Fibroblast of the aortic adventitia (primary cell): ENCODE measurements around the gene EIF4A3. TPM values are rescaled to one million over a fixed set of nuclear protein-coding genes. Genes with fewer than 3 reads are reported as not detected.

ENCODE experiments used
- DNase-seq: peaks from one replicate; pipeline ENCODE4 v3.0.0-alpha.2; 2010; ENCODE audit warnings: low read depth
- H3K4me3 ChIP-seq: 2 replicates; pipeline ENCODE4 v1.5.1; 2011; ENCODE audit warnings: low read depth, mild to moderate bottlenecking, control low read depth, low read length, moderate library complexity
- CTCF ChIP-seq: IDR thresholded peaks from 2 replicates; pipeline ENCODE4 v1.5.1; 2011; ENCODE audit warnings: mild to moderate bottlenecking, low read length, control low read depth, inconsistent platforms; ENCODE audit not compliant: insufficient read depth
- total RNA-seq: library from RNA; depleted of rRNA; stranded (reverse); fragments of >200 nt; gene quantifications from 2 replicates; pipeline ENCODE4 v1.2.3, GENCODE V29; 2012; ENCODE audit warnings: low replicate concordance

Gene EIF4A3
- total RNA-seq, 1 donor, result 85.9 TPM

GRCh38 chr17:80103449-80104085, 43.4 kb downstream of the EIF4A3 start:
- no peak for TF ChIP-seq CTCF
- DNase-seq, result no peak
- H3K4me3 ChIP-seq, result no peak overlapping the region

GRCh38 chr17:80102664-80103448, 44.1 kb downstream of the EIF4A3 start:
- H3K4me3 ChIP-seq, result peak overlapping the region; percentile 98

DNA sequence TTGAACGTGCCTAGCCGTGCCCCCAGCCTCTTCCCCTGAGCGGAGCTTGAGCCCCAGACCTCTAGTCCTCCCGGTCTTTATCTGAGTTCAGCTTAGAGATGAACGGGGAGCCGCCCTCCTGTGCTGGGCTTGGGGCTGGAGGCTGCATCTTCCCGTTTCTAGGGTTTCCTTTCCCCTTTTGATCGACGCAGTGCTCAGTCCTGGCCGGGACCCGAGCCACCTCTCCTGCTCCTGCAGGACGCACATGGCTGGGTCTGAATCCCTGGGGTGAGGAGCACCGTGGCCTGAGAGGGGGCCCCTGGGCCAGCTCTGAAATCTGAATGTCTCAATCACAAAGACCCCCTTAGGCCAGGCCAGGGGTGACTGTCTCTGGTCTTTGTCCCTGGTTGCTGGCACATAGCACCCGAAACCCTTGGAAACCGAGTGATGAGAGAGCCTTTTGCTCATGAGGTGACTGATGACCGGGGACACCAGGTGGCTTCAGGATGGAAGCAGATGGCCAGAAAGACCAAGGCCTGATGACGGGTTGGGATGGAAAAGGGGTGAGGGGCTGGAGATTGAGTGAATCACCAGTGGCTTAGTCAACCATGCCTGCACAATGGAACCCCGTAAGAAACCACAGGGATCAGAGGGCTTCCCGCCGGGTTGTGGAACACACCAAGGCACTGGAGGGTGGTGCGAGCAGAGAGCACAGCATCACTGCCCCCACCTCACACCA, 44.8 kb downstream of the EIF4A3 start:
- H3K4me3 ChIP-seq, result peak overlapping the region; percentile 98
- peak; percentile 19 for DNase-seq
- no peak for TF ChIP-seq CTCF

More at GRCh38 chr17:80102664-80103448, 44.1 kb downstream of the EIF4A3 start:
- no peak for TF ChIP-seq CTCF
- DNase-seq, result no peak

DNA sequence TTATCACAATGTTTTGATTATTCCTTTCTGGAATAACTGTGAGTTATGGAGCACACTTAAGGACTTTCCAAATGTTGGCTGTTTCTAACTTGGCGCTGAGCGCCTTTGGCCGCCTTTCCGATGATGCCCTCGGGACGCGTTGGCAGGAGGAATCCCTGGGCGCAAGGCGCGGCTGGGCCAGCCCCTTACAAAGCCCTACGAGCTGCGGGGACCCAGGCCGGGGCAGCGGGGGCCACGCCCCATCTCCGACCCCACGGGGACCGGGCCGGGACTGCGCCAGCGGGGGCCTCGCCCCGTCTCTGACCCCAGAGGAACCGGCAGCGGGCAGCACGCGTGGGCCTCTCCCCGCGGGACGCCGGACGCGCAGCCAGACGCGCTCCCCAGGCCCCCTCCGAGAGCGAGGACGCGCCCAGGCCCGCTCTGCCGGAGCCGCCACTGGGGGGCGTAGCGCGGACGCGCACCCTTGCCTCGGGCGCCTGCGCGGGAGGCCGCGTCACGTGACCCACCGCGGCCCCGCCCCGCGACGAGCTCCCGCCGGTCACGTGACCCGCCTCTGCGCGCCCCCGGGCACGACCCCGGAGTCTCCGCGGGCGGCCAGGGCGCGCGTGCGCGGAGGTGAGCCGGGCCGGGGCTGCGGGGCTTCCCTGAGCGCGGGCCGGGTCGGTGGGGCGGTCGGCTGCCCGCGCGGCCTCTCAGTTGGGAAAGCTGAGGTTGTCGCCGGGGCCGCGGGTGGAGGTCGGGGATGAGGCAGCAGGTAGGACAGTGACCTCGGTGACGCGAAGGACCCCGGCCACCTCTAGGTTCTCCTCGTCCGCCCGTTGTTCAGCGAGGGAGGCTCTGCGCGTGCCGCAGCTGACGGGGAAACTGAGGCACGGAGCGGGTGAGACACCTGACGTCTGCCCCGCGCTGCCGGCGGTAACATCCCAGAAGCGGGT, 45.6 kb downstream of the EIF4A3 start, which contains the start of gene GAA:
GAA (plus strand) TSS at position 571 of the 935 bp plus-strand sequence. CDS start 3,006 bp downstream, outside the sequence.
- peak; percentile 62 for TF ChIP-seq CTCF
- peak; percentile 77 for DNase-seq
- H3K4me3 ChIP-seq, result peak within 1 kb of the TSS; percentile 98

- no peak for TF ChIP-seq CTCF
- no peak for DNase-seq
- no peak overlapping the region for H3K4me3 ChIP-seq
These were observed 46.9 kb downstream of the EIF4A3 start for GRCh38 chr17:80100035-80100323.

GRCh38 chr17:80099291-80100034, 47.5 kb downstream of the EIF4A3 start:
- DNase-seq, result no peak
- H3K4me3 ChIP-seq, result no peak overlapping the region
- TF ChIP-seq CTCF, result no peak
